NAMALWA (cell line): ENCODE measurements around the gene TBC1D22B.

ENCODE experiments used
- DNase-seq: peaks from one replicate; pipeline ENCODE4 v3.0.0-alpha.2; 2015; ENCODE audit warnings: low spot score

Gene TBC1D22B

GRCh38 chr6:37239950-37240713 is 17.4 kb upstream of the TBC1D22B start:
- peak; percentile 69 for DNase-seq

- no peak for DNase-seq
These were observed 16.4 kb upstream of the TBC1D22B start for GRCh38 chr6:37241131-37241530.

GRCh38 chr6:37241775-37242428 is 15.7 kb upstream of the TBC1D22B start:
- DNase-seq, result no peak

GRCh38 chr6:37242429-37243052 is 15.0 kb upstream of the TBC1D22B start:
- no peak for DNase-seq

GRCh38 chr6:37243131-37243815 is 14.3 kb upstream of the TBC1D22B start:
- DNase-seq, result no peak

- DNase-seq, result no peak
These were observed 13.7 kb upstream of the TBC1D22B start for GRCh38 chr6:37243816-37244370.

GRCh38 chr6:37244430-37245310 is 12.9 kb upstream of the TBC1D22B start:
- DNase-seq, result no peak

- no peak for DNase-seq
These were observed 6.3 kb upstream of the TBC1D22B start for GRCh38 chr6:37251211-37251780.

- no peak for DNase-seq
These were observed 4.0 kb upstream of the TBC1D22B start for GRCh38 chr6:37253486-37254007.

GRCh38 chr6:37254881-37255280 is 2.7 kb upstream of the TBC1D22B start:
- no peak for DNase-seq

- no peak for DNase-seq
These were observed 766 bp upstream of the TBC1D22B start for GRCh38 chr6:37256692-37257319.

GRCh38 chr6:37257320-37257633 is 295 bp upstream of the TBC1D22B start:
- no peak for DNase-seq

GRCh38 chr6:37258405-37259105 is 983 bp downstream of the TBC1D22B start:
- peak; percentile 21 for DNase-seq

- DNase-seq, result peak; percentile 29
These were observed 1.6 kb downstream of the TBC1D22B start for GRCh38 chr6:37259191-37259590.

- peak; percentile 9 for DNase-seq
These were observed 2.5 kb downstream of the TBC1D22B start for GRCh38 chr6:37260040-37260439.

GRCh38 chr6:37260444-37260843 is 2.9 kb downstream of the TBC1D22B start:
- DNase-seq, result no peak

- DNase-seq, result no peak
These were observed 3.6 kb downstream of the TBC1D22B start for GRCh38 chr6:37261198-37261597.

- DNase-seq, result no peak
These were observed 5.0 kb downstream of the TBC1D22B start for GRCh38 chr6:37262446-37263026.

- DNase-seq, result no peak
These were observed 7.4 kb downstream of the TBC1D22B start for GRCh38 chr6:37265001-37265400.
